Adrenal gland (tissue), 12 donors: Measurements from ENCODE around the gene OR1E2. TPM values are rescaled to one million over a fixed set of nuclear protein-coding genes. Genes with fewer than 3 reads are reported as not detected.
"Not testable (repeated sequence)": the region's sequence is repeated elsewhere in the genome, so short reads cannot be mapped to it uniquely, and the experiment has no call there.

ENCODE experiments used
- DNase-seq, 7 donors: peaks; one replicate each; pipeline ENCODE4 v3.0.0-alpha.2; 2019 to 2020
- H3K27ac ChIP-seq, 5 donors: fragments of 200-600 bp; sonication (generic) in 4 of 5; 1 replicate in 3 of 5; 2 replicates in 2 of 5; pipeline versions ENCODE4 v1.5.1 to v1.8.0; 2016 to 2020; ENCODE audit warnings: mild to moderate bottlenecking in 1 of 5
- H3K27me3 ChIP-seq: fragments of 200-600 bp; 2 replicates; pipeline ENCODE4 v1.8.0; 2021
- H3K36me3 ChIP-seq, 2 donors: fragments of 200-600 bp; replicated peaks in 1 of 2; 1 replicate in 1 of 2; 2 replicates in 1 of 2; pipeline versions ENCODE4 v1.5.1 to v1.8.0; 2018 to 2022
- H3K4me1 ChIP-seq, 2 donors: fragments of 200-600 bp; replicated peaks in 1 of 2; 1 replicate in 1 of 2; 2 replicates in 1 of 2; pipeline versions ENCODE4 v1.5.1 to v1.8.0; 2018 to 2021
- H3K4me3 ChIP-seq, 4 donors: fragments of 200-600 bp; sonication (generic) in 3 of 4; one replicate each; pipeline ENCODE4 v1.5.1; 2016 to 2018
- H3K9me3 ChIP-seq, 3 donors: fragments of 200-600 bp; sonication (generic) in 1 of 3; replicated peaks in 1 of 3; 1 replicate in 2 of 3; 2 replicates in 1 of 3; pipeline versions ENCODE4 v1.5.1 to v1.8.0; 2016 to 2021
- CTCF ChIP-seq, 6 experiments: fragments of 450-650 bp in 4 of 6; fragments of 200-600 bp in 2 of 6; sonication (generic) in 1 of 6; IDR thresholded peaks; 1 replicate in 5 of 6; 2 replicates in 1 of 6; pipeline versions ENCODE4 v1.5.1 to v1.8.0; 2016 to 2021; ENCODE audit warnings: antibody characterized with exemption in 6 of 6, mild to moderate bottlenecking in 2 of 6, moderate library complexity in 1 of 6
- POLR2A ChIP-seq, 2 donors: fragments of 450-650 bp; IDR thresholded peaks; one replicate each; pipeline ENCODE4 v1.6.1; 2017; ENCODE audit warnings: antibody characterized with exemption in 2 of 2, mild to moderate bottlenecking in 2 of 2, moderate library complexity in 1 of 2
- WGBS, 4 donors: extraction: QIAGEN DNeasy Blood & Tissue Kit in 2 of 4; methylation state at CpG; one replicate each; pipeline versions ENCODE4 v1.1.5 to v1.1.7; 2013 to 2017; 5-methylcytosine and 5-hydroxymethylcytosine counted together
- intact Hi-C, 2 donors: fragments of 100-400 bp; cut with DNase I; formaldehyde crosslinking; loops; one replicate each; pipeline versions ENCODE4 v1.14.1 to v1.15.0; 2022 to 2023
- polyA plus RNA-seq, 3 donors: library from polyadenylated mRNA; stranded (reverse); fragments of 200-250 nt in 2 of 3; fragments of 350-450 nt in 1 of 3; fragmentation: Illumina TruSeq in 1 of 3; extraction: RNeasy Lipid Tissue Mini Kit (QIAGEN cat#74804) in 1 of 3; gene quantifications; one replicate each; pipeline ENCODE4 v1.2.3, GENCODE V29; 2013 to 2014
- total RNA-seq, 9 donors: library from RNA; depleted of rRNA in 4 of 9; stranded (reverse); fragments of >200 nt in 4 of 9; fragments of 120-200 nt in 1 of 9; fragmentation: NEBNext Ultra II Directional in 1 of 9; extraction: Animal tissue kit (Norgen Biotek cat#: 25700) in 1 of 9; gene quantifications; one replicate each; pipeline versions ENCODE4 v1.1.0 to v1.2.4, GENCODE V29; 2013 to 2023
- donor health status: healthy with polysubstance abuse.
- donor health status: Bipolar disorder and iron deficiency.
- donor health status: DM: yes; HTN: yes; CAD: no.
- donor health status: DM: no; HTN: no; CAD: no.
- donor health status: DM: no; HTN: no; CAD: no.
- donor health status: DM: yes; HTN: yes; CAD: no.

The OR1E2 gene
- total and polyA plus RNA-seq, 12 donors = not detected

GRCh38 chr17:3469529-3469928 lies 35.9 kb upstream of the OR1E2 start:
- Histone ChIP-seq H3K27ac (no peak overlapping the region), H3K4me1 (no peaks in the 10 kb centered on the region), H3K27me3 (no peaks in the 10 kb centered on the region), H3K4me3 (no peak overlapping the region), H3K36me3 (no peaks in the 10 kb centered on the region), H3K9me3 (no peaks in the 10 kb centered on the region)
- TF ChIP-seq CTCF (IDR thresholded peaks at IDR 0.05) = no peak
- no peak for TF ChIP-seq POLR2A (IDR thresholded peaks at IDR 0.05)
- DNase-seq = no peak
- WGBS, 4 donors = 60 to 66% (median 65%) methylated on average over 5 of the region's 5 CpGs
- intact Hi-C loops = no loop called here

- H3K36me3 ChIP-seq, H3K27me3 ChIP-seq, H3K4me3 ChIP-seq, H3K9me3 ChIP-seq, H3K4me1 ChIP-seq, intact Hi-C loops, DNase-seq, H3K27ac ChIP-seq: not testable (repeated sequence)
- 36 to 72% (median 64%) methylated on average over 1 of the region's 1 CpG for WGBS, 4 donors
Observed at GRCh38 chr17:3466355-3466754, 32.7 kb upstream of the OR1E2 start.

GRCh38 chr17:3448059-3448665 lies 14.5 kb upstream of the OR1E2 start:
- intact Hi-C loops = no loop called here
- TF ChIP-seq POLR2A (IDR thresholded peaks at IDR 0.05) (no peak), CTCF (IDR thresholded peaks at IDR 0.05) (no peak)
- Histone ChIP-seq H3K9me3 (no peaks in the 10 kb centered on the region), H3K4me1 (no peaks in the 10 kb centered on the region), H3K36me3 (no peaks in the 10 kb centered on the region), H3K27me3 (no peaks in the 10 kb centered on the region), H3K27ac (no peak overlapping the region), H3K4me3 (no peak overlapping the region)
- WGBS, 4 donors = 39 to 54% (median 51%) methylated on average over 2 of the region's 2 CpGs
- no peak for DNase-seq

- 42 to 60% (median 45%) methylated on average over 2 of the region's 2 CpGs for WGBS, 4 donors
- no peak for DNase-seq
- H3K27ac ChIP-seq = no peak overlapping the region
- no peak overlapping the region for H3K4me3 ChIP-seq
- no peaks in the 10 kb centered on the region for H3K4me1 ChIP-seq
- no peaks in the 10 kb centered on the region for H3K9me3 ChIP-seq
- no peak for TF ChIP-seq POLR2A (IDR thresholded peaks at IDR 0.05)
- TF ChIP-seq CTCF (IDR thresholded peaks at IDR 0.05) = no peak
- intact Hi-C loops = no loop called here
- no peaks in the 10 kb centered on the region for H3K27me3 ChIP-seq
- no peaks in the 10 kb centered on the region for H3K36me3 ChIP-seq
Observed at GRCh38 chr17:3447625-3448024, 14.0 kb upstream of the OR1E2 start.

GRCh38 chr17:3440451-3440850 lies 6.8 kb upstream of the OR1E2 start:
- 46 to 67% (median 61%) methylated on average over 2 of the region's 2 CpGs for WGBS, 4 donors
- no peak overlapping the region for H3K27ac ChIP-seq
- no peaks in the 10 kb centered on the region for H3K36me3 ChIP-seq
- no peaks in the 10 kb centered on the region for H3K27me3 ChIP-seq
- TF ChIP-seq CTCF (IDR thresholded peaks at IDR 0.05) (no peak), POLR2A (IDR thresholded peaks at IDR 0.05) (no peak)
- no peak for DNase-seq
- no peaks in the 10 kb centered on the region for H3K4me1 ChIP-seq
- intact Hi-C loops = no loop called here
- H3K4me3 ChIP-seq = no peak overlapping the region
- no peaks in the 10 kb centered on the region for H3K9me3 ChIP-seq
